HCT116 (cell line): ENCODE measurements around the gene RERG. TPM values are rescaled to one million over a fixed set of nuclear protein-coding genes. Genes with fewer than 3 reads are reported as not detected.

Experiments
- ATAC-seq: fragments of 200-7000 bp; cut with Tn5 transposase; 2 replicates; pipeline ENCODE4 v1.9.1; 2020; ENCODE audit warnings: mild to moderate bottlenecking, moderate library complexity
- BruUV-seq: library from RNA; stranded (reverse); fragments of 400-500 nt; replicated peaks from 2 replicates; lab custom pipeline; 2021; lab: Mats Ljungman, UMichigan
- CTCF ChIA-PET: fragments of 300-600 bp; sonication (Branson Sonifier 250); formaldehyde crosslinking; loops from one replicate; lab custom pipeline; 2021; ENCODE audit warnings: antibody characterized with exemption; lab: Charles Lee
- POLR2A ChIA-PET: fragments of 300-600, 350-600 bp; sonication (Branson Sonifier 250); formaldehyde crosslinking; loops from one replicate; lab custom pipeline; 2021; ENCODE audit warnings: antibody characterized with exemption; lab: Charles Lee
- RAD21 ChIA-PET, 2 experiments: fragments of 300-600 bp; sonication (Branson Sonifier 250); formaldehyde crosslinking; loops; one replicate each; lab custom pipeline; 2023; ENCODE audit warnings: low total read pairs in 2 of 2; ENCODE audit not compliant: uncharacterized antibody in 2 of 2, unreplicated experiment in 2 of 2, low non-redundant PET in 1 of 2; lab: Charles Lee
- DNase-seq: peaks from one replicate; pipeline ENCODE4 v3.0.0-alpha.2; 2010; ENCODE audit warnings: low read depth, low spot score
- H2AFZ ChIP-seq: fragments of 200-600 bp; shearing (Covaris generic), sonication (generic); 2 replicates; pipeline ENCODE4 v1.6.1; 2017; ENCODE audit warnings: low read depth, mixed run types, mixed read lengths, antibody characterized with exemption, low read length; ENCODE audit not compliant: poor library complexity, severe bottlenecking
- H3K27ac ChIP-seq: 2 replicates; pipeline ENCODE4 v1.5.1; 2012; ENCODE audit warnings: low read depth, low read length
- H3K27me3 ChIP-seq: fragments of 200-600 bp; sonication (generic); 2 replicates; pipeline ENCODE4 v1.6.1; 2016; ENCODE audit warnings: mixed run types, low read length, mixed read lengths; ENCODE audit not compliant: insufficient read depth
- H3K36me3 ChIP-seq, 2 experiments: fragments of 200-500 bp in 1 of 2; fragments of 200-600 bp in 1 of 2; sonication (Bioruptor generic) in 1 of 2; sonication (generic) in 1 of 2; 2 replicates each; pipeline versions ENCODE4 v1.5.1 to v1.6.1; 2014 to 2016; ENCODE audit warnings: low read length in 2 of 2, inconsistent platforms in 1 of 2, mixed read lengths in 1 of 2, mixed run types in 1 of 2; ENCODE audit not compliant: insufficient read depth in 2 of 2, control insufficient read depth in 1 of 2
- H3K4me1 ChIP-seq, 2 experiments: fragments of 200-600 bp in 1 of 2; sonication (generic) in 1 of 2; 2 replicates each; pipeline versions ENCODE4 v1.5.1 to v1.6.1; 2012 to 2017; ENCODE audit warnings: low read length in 2 of 2, inconsistent platforms in 1 of 2, mild to moderate bottlenecking in 1 of 2, mixed read lengths in 1 of 2, mixed run types in 1 of 2, moderate library complexity in 1 of 2; ENCODE audit not compliant: insufficient read depth in 2 of 2, control insufficient read depth in 1 of 2
- H3K4me2 ChIP-seq: fragments of 200-600 bp; sonication (generic); 2 replicates; pipeline ENCODE4 v1.6.1; 2017; ENCODE audit warnings: mixed run types, low read length, mixed read lengths
- H3K4me3 ChIP-seq, 2 experiments: fragments of 200-600 bp in 1 of 2; sonication (generic) in 1 of 2; replicated peaks in 1 of 2; 2 replicates each; pipeline ENCODE4 v1.5.1; 2011 to 2016; ENCODE audit warnings: low read length in 2 of 2, control low read depth in 1 of 2, low read depth in 1 of 2, mild to moderate bottlenecking in 1 of 2, mixed read lengths in 1 of 2, mixed run types in 1 of 2
- H3K79me2 ChIP-seq: fragments of 200-600 bp; sonication (generic); 2 replicates; pipeline ENCODE4 v1.6.1; 2017; ENCODE audit warnings: mild to moderate bottlenecking, mixed run types, low read length, moderate library complexity, mixed read lengths; ENCODE audit not compliant: insufficient read depth
- H3K9ac ChIP-seq: fragments of 200-600 bp; sonication (generic); 2 replicates; pipeline ENCODE4 v1.6.1; 2016; ENCODE audit warnings: low read length, mixed read lengths
- H3K9me2 ChIP-seq: fragments of 200-600 bp; sonication (generic), shearing (Covaris generic); 2 replicates; pipeline ENCODE4 v1.6.1; 2017; ENCODE audit warnings: mixed run types, mild to moderate bottlenecking, moderate library complexity; ENCODE audit not compliant: insufficient read depth
- H3K9me3 ChIP-seq, 2 experiments: fragments of 200-500 bp in 1 of 2; fragments of 200-600 bp in 1 of 2; sonication (Bioruptor generic) in 1 of 2; sonication (generic) in 1 of 2; 2 replicates each; pipeline ENCODE4 v1.6.1; 2014 to 2017; ENCODE audit warnings: low read length in 2 of 2, mixed read lengths in 2 of 2, inconsistent platforms in 1 of 2, low read depth in 1 of 2, mild to moderate bottlenecking in 1 of 2, mixed run types in 1 of 2, moderate library complexity in 1 of 2; ENCODE audit not compliant: control insufficient read depth in 1 of 2, insufficient read depth in 1 of 2
- H4K20me1 ChIP-seq: fragments of 200-600 bp; sonication (generic), shearing (Covaris generic); 2 replicates; pipeline ENCODE4 v1.6.1; 2017; ENCODE audit warnings: mixed run types, mild to moderate bottlenecking, moderate library complexity; ENCODE audit not compliant: insufficient read depth
- CEBPB ChIP-seq: IDR thresholded peaks from 2 replicates; pipeline ENCODE4 v1.6.1; 2012; ENCODE audit warnings: low read depth
- EGR1 ChIP-seq: IDR thresholded peaks from 2 replicates; pipeline ENCODE4 v1.6.1; 2012; ENCODE audit warnings: low read depth
- JUND ChIP-seq: IDR thresholded peaks from 2 replicates; pipeline ENCODE4 v1.6.1; 2012
- POLR2A ChIP-seq: IDR thresholded peaks from 2 replicates; pipeline ENCODE4 v1.7.0; 2011; ENCODE audit warnings: borderline replicate concordance; ENCODE audit not compliant: insufficient read depth, insufficient read length; ENCODE audit errors: extremely low read depth
- RAD21 ChIP-seq: IDR thresholded peaks from 2 replicates; pipeline ENCODE4 v1.6.1; 2012; ENCODE audit warnings: low read depth, mild to moderate bottlenecking
- SRF ChIP-seq: IDR thresholded peaks from 2 replicates; pipeline ENCODE4 v1.6.1; 2012; ENCODE audit warnings: low read depth
- YY1 ChIP-seq: IDR thresholded peaks from 2 replicates; pipeline ENCODE4 v1.6.1; 2011; ENCODE audit warnings: low read length, low read depth, moderate library complexity, mild to moderate bottlenecking; ENCODE audit not compliant: insufficient replicate concordance; ENCODE audit errors: extremely low read depth
- ZFX ChIP-seq: fragments of 450-650 bp; IDR thresholded peaks from 2 replicates; pipeline ENCODE4 v1.6.1; 2017
- ZNF274 ChIP-seq: fragments of 200-500 bp; sonication (Bioruptor generic); IDR thresholded peaks from 2 replicates; pipeline ENCODE4 v1.6.1; 2014; ENCODE audit warnings: mild to moderate bottlenecking, low read depth, low read length, inconsistent platforms
- intact Hi-C: fragments of 100-400 bp; cut with micrococcal nuclease; formaldehyde crosslinking; loops from 2 replicates; pipeline ENCODE4 v1.10.0; 2022
- total RNA-seq: library from RNA; stranded (reverse); gene quantifications from one replicate; pipeline ENCODE4 v1.2.1, GENCODE V29; 2021; ENCODE audit not compliant: unreplicated experiment
- TF ChIP-seq, protein P1 (sequence below), 3 experiments: fragments of 200-600 bp in 1 of 3; sonication (generic) in 1 of 3; IDR thresholded peaks in 2 of 3; conservative IDR thresholded peaks in 1 of 3; 2 replicates each; pipeline ENCODE4 v1.5.1; 2012 to 2017; ENCODE audit warnings: low read depth in 2 of 3, low read length in 2 of 3, antibody characterized with exemption in 1 of 3, borderline replicate concordance in 1 of 3, control low read depth in 1 of 3, mild to moderate bottlenecking in 1 of 3, mixed read lengths in 1 of 3, mixed run types in 1 of 3, moderate library complexity in 1 of 3; ENCODE audit not compliant: insufficient read depth in 1 of 3
- TF ChIP-seq, protein P2 (sequence below): IDR thresholded peaks from 2 replicates; pipeline ENCODE4 v1.6.1; 2012; ENCODE audit warnings: low read depth
- TF ChIP-seq, protein P3 (sequence below): IDR thresholded peaks from 2 replicates; pipeline ENCODE4 v1.6.1; 2011; ENCODE audit warnings: mild to moderate bottlenecking, low read length, moderate library complexity; ENCODE audit not compliant: insufficient replicate concordance; ENCODE audit errors: extremely low read depth

RERG gene
- total RNA-seq, 1 experiment from 2014 or later, result not detected

GRCh38 chr12:15114501-15114900, 106.7 kb downstream of the RERG start:
- RAD21 ChIA-PET, result no interaction called here

GRCh38 chr12:15092826-15093225, 128.4 kb downstream of the RERG start:
- no peak overlapping the region for H3K9ac ChIP-seq
- POLR2A ChIA-PET, result no interaction called here
- no peak for ATAC-seq
- H2AFZ ChIP-seq, result no peak overlapping the region
- RAD21 ChIA-PET, result no interaction called here
- H3K9me2 ChIP-seq, result no peaks in the 10 kb centered on the region
- H4K20me1 ChIP-seq, result no peaks in the 10 kb centered on the region
- BruUV-seq, result no TSS peak
- H3K9me3 ChIP-seq, result no peaks in the 10 kb centered on the region
- intact Hi-C loops, result no loop called here
- no peak overlapping the region for H3K27ac ChIP-seq
- no peaks in the 10 kb centered on the region for H3K79me2 ChIP-seq
- H3K36me3 ChIP-seq, result no peaks in the 10 kb centered on the region
- DNase-seq, result no peak
- no peak overlapping the region for H3K4me2 ChIP-seq
- H3K27me3 ChIP-seq, result peaks cover 60% of the 10 kb centered on the region
- H3K4me1 ChIP-seq, result no peaks in the 10 kb centered on the region
- H3K4me3 ChIP-seq, result no peak overlapping the region
- CTCF ChIA-PET, result no interaction called here
- TF ChIP-seq CEBPB (no peak), POLR2A (no peak), YY1 (no peak), SRF (no peak), ZNF274 (no peak), JUND (no peak), EGR1 (no peak)
- TF ChIP-seq, protein P1, sequence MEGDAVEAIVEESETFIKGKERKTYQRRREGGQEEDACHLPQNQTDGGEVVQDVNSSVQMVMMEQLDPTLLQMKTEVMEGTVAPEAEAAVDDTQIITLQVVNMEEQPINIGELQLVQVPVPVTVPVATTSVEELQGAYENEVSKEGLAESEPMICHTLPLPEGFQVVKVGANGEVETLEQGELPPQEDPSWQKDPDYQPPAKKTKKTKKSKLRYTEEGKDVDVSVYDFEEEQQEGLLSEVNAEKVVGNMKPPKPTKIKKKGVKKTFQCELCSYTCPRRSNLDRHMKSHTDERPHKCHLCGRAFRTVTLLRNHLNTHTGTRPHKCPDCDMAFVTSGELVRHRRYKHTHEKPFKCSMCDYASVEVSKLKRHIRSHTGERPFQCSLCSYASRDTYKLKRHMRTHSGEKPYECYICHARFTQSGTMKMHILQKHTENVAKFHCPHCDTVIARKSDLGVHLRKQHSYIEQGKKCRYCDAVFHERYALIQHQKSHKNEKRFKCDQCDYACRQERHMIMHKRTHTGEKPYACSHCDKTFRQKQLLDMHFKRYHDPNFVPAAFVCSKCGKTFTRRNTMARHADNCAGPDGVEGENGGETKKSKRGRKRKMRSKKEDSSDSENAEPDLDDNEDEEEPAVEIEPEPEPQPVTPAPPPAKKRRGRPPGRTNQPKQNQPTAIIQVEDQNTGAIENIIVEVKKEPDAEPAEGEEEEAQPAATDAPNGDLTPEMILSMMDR (IDR thresholded peaks at IDR 0.05 in 2 of 3, conservative IDR thresholded peaks at IDR 0.05 in 1 of 3; ENCODE audit: borderline replicate concordance in 1 of 3, insufficient read depth in 1 of 3, low read depth in 2 of 3, low read length in 2 of 3), result no peak
- TF ChIP-seq, protein P2, sequence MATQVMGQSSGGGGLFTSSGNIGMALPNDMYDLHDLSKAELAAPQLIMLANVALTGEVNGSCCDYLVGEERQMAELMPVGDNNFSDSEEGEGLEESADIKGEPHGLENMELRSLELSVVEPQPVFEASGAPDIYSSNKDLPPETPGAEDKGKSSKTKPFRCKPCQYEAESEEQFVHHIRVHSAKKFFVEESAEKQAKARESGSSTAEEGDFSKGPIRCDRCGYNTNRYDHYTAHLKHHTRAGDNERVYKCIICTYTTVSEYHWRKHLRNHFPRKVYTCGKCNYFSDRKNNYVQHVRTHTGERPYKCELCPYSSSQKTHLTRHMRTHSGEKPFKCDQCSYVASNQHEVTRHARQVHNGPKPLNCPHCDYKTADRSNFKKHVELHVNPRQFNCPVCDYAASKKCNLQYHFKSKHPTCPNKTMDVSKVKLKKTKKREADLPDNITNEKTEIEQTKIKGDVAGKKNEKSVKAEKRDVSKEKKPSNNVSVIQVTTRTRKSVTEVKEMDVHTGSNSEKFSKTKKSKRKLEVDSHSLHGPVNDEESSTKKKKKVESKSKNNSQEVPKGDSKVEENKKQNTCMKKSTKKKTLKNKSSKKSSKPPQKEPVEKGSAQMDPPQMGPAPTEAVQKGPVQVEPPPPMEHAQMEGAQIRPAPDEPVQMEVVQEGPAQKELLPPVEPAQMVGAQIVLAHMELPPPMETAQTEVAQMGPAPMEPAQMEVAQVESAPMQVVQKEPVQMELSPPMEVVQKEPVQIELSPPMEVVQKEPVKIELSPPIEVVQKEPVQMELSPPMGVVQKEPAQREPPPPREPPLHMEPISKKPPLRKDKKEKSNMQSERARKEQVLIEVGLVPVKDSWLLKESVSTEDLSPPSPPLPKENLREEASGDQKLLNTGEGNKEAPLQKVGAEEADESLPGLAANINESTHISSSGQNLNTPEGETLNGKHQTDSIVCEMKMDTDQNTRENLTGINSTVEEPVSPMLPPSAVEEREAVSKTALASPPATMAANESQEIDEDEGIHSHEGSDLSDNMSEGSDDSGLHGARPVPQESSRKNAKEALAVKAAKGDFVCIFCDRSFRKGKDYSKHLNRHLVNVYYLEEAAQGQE, result no peak

More at GRCh38 chr12:15114501-15114900, 106.7 kb downstream of the RERG start:
- Histone ChIP-seq H3K4me1 (no peaks in the 10 kb centered on the region), H3K79me2 (no peaks in the 10 kb centered on the region), H3K4me3 (no peak overlapping the region), H4K20me1 (no peaks in the 10 kb centered on the region), H3K4me2 (no peak overlapping the region), H3K9ac (no peak overlapping the region), H2AFZ (no peak overlapping the region), H3K27ac (no peak overlapping the region), H3K9me3 (no peaks in the 10 kb centered on the region), H3K9me2 (no peaks in the 10 kb centered on the region), H3K27me3 (peaks cover 57% of the 10 kb centered on the region), H3K36me3 (no peaks in the 10 kb centered on the region)
- DNase-seq, result no peak
- BruUV-seq, result no TSS peak
- ATAC-seq, result no peak
- TF ChIP-seq RAD21 (no peak), YY1 (no peak), ZNF274 (no peak), JUND (no peak), ZFX (no peak)
- TF ChIP-seq, protein P3, sequence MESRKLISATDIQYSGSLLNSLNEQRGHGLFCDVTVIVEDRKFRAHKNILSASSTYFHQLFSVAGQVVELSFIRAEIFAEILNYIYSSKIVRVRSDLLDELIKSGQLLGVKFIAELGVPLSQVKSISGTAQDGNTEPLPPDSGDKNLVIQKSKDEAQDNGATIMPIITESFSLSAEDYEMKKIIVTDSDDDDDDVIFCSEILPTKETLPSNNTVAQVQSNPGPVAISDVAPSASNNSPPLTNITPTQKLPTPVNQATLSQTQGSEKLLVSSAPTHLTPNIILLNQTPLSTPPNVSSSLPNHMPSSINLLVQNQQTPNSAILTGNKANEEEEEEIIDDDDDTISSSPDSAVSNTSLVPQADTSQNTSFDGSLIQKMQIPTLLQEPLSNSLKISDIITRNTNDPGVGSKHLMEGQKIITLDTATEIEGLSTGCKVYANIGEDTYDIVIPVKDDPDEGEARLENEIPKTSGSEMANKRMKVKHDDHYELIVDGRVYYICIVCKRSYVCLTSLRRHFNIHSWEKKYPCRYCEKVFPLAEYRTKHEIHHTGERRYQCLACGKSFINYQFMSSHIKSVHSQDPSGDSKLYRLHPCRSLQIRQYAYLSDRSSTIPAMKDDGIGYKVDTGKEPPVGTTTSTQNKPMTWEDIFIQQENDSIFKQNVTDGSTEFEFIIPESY, result no peak
- CTCF ChIA-PET, result interaction anchor here (0.7 kb wide), 1 partner anchor 39 kb away, joined by 3 read pairs; no protein-coding TSS in a partner anchor
- POLR2A ChIA-PET, result no interaction called here
- intact Hi-C loops, result no loop called here
